H1 (cell line): Measurements from ENCODE around the gene RABL6. TPM values are rescaled to one million over a fixed set of nuclear protein-coding genes. Genes with fewer than 3 reads are reported as not detected.

ENCODE experiments used
- CTCF ChIA-PET: fragments of 300-600 bp; sonication (Branson Sonifier 250); formaldehyde crosslinking; loops from one replicate; lab custom pipeline; 2021; ENCODE audit not compliant: partially characterized antibody; lab: Charles Lee
- POLR2A ChIA-PET: fragments of 300-600 bp; sonication (Branson Sonifier 250); formaldehyde crosslinking; loops from one replicate; lab custom pipeline; 2021; ENCODE audit warnings: inconsistent platforms; ENCODE audit not compliant: partially characterized antibody; lab: Charles Lee
- DNase-seq, 2 experiments: peaks; one replicate each; pipeline versions ENCODE4 v3.0.0 to v3.0.0-alpha.2; 2010 to 2022; ENCODE audit warnings: low spot score in 2 of 2, low read depth in 1 of 2, mixed read lengths in 1 of 2
- FAIRE-seq: peaks from 2 replicates; lab custom pipeline; 2011; peaks lifted over from hg19 to GRCh38; lab: Jason Lieb, UNC
- H2AFZ ChIP-seq: 2 replicates; pipeline ENCODE4 v1.8.1; 2012; ENCODE audit warnings: low read length, inconsistent platforms
- H2AK5ac ChIP-seq: 2 replicates; pipeline ENCODE4 v1.6.1; 2013; ENCODE audit warnings: low read depth, low read length
- H2BK120ac ChIP-seq: replicated peaks from 2 replicates; pipeline ENCODE3; 2013; ENCODE audit warnings: low read depth, low read length, inconsistent platforms
- H2BK12ac ChIP-seq: 2 replicates; pipeline ENCODE4 v1.6.1; 2013; ENCODE audit warnings: low read depth, low read length
- H2BK15ac ChIP-seq: 2 replicates; pipeline ENCODE4 v1.6.1; 2013; ENCODE audit warnings: low read length
- H2BK20ac ChIP-seq: 2 replicates; pipeline ENCODE4 v1.6.1; 2013; ENCODE audit warnings: low read length
- H2BK5ac ChIP-seq: 2 replicates; pipeline ENCODE4 v1.6.1; 2013; ENCODE audit warnings: low read depth, low read length
- H3K14ac ChIP-seq: 2 replicates; pipeline ENCODE4 v1.6.1; 2013; ENCODE audit warnings: inconsistent platforms; ENCODE audit not compliant: insufficient read length
- H3K18ac ChIP-seq: 2 replicates; pipeline ENCODE4 v1.6.1; 2013; ENCODE audit warnings: low read length; ENCODE audit errors: extremely low read depth
- H3K23ac ChIP-seq: 2 replicates; pipeline ENCODE4 v1.6.1; 2013; ENCODE audit warnings: inconsistent platforms; ENCODE audit not compliant: insufficient read length
- H3K23me2 ChIP-seq: 2 replicates; pipeline ENCODE4 v1.6.1; 2013; ENCODE audit warnings: low read depth, low read length
- H3K27ac ChIP-seq: 2 replicates; pipeline ENCODE4 v1.6.1; 2011; ENCODE audit warnings: low read depth, low read length, inconsistent platforms
- H3K27me3 ChIP-seq, 4 experiments: replicated peaks in 1 of 4; 1 replicate in 1 of 4; 2 replicates in 3 of 4; pipeline versions ENCODE4 v1.6.1 to v1.8.1; 2011 to 2013; ENCODE audit warnings: low read length in 3 of 4, mild to moderate bottlenecking in 3 of 4, inconsistent platforms in 2 of 4, mixed read lengths in 2 of 4, moderate library complexity in 1 of 4; ENCODE audit not compliant: control insufficient read depth in 3 of 4, insufficient read depth in 3 of 4; ENCODE audit errors: extremely low read depth in 1 of 4
- H3K36me3 ChIP-seq, 4 experiments: 2 replicates each; pipeline versions ENCODE4 v1.6.1 to v1.8.1; 2011 to 2013; ENCODE audit warnings: mild to moderate bottlenecking in 4 of 4, low read length in 3 of 4, moderate library complexity in 2 of 4, control low read depth in 1 of 4, inconsistent platforms in 1 of 4; ENCODE audit not compliant: insufficient read depth in 4 of 4, control insufficient read depth in 2 of 4
- H3K4ac ChIP-seq: replicated peaks from 2 replicates; pipeline ENCODE3; 2013; ENCODE audit warnings: low read length, low read depth, mixed read lengths, inconsistent platforms; ENCODE audit not compliant: insufficient read length
- H3K4me1 ChIP-seq, 4 experiments: replicated peaks in 1 of 4; 1 replicate in 1 of 4; 2 replicates in 3 of 4; pipeline versions ENCODE4 v1.6.1 to v1.8.1; 2011 to 2013; ENCODE audit warnings: low read length in 3 of 4, inconsistent platforms in 2 of 4, mixed read lengths in 1 of 4; ENCODE audit not compliant: insufficient read depth in 4 of 4, control insufficient read depth in 3 of 4
- H3K4me2 ChIP-seq, 2 experiments: 2 replicates each; pipeline versions ENCODE4 v1.6.1 to v1.8.1; 2011 to 2013; ENCODE audit warnings: low read depth in 2 of 2, low read length in 2 of 2, control low read depth in 1 of 2, inconsistent platforms in 1 of 2, mild to moderate bottlenecking in 1 of 2; ENCODE audit not compliant: insufficient read depth in 1 of 2
- H3K4me3 ChIP-seq, 4 experiments: fragments of 200-600, 300-600 bp in 1 of 4; sonication (generic), shearing (Covaris generic), sonication (Bioruptor Twin) in 1 of 4; 2 replicates each; pipeline versions ENCODE4 v1.5.1 to v1.8.1; 2011 to 2016; ENCODE audit warnings: low read length in 4 of 4, low read depth in 3 of 4, control low read depth in 2 of 4, inconsistent platforms in 2 of 4, mild to moderate bottlenecking in 2 of 4, mixed read lengths in 1 of 4, moderate library complexity in 1 of 4; ENCODE audit not compliant: insufficient read depth in 2 of 4; ENCODE audit errors: extremely low read depth in 1 of 4
- H3K56ac ChIP-seq: replicated peaks from 2 replicates; pipeline ENCODE3; 2013; ENCODE audit warnings: low read depth, mild to moderate bottlenecking, mixed read lengths, low read length, inconsistent platforms; ENCODE audit not compliant: insufficient read length
- H3K79me1 ChIP-seq: 2 replicates; pipeline ENCODE4 v1.6.1; 2013; ENCODE audit warnings: low read depth, low read length, control low read depth
- H3K79me2 ChIP-seq, 2 experiments: 2 replicates each; pipeline versions ENCODE4 v1.6.1 to v1.8.1; 2012 to 2013; ENCODE audit warnings: low read length in 2 of 2, mild to moderate bottlenecking in 2 of 2, inconsistent platforms in 1 of 2; ENCODE audit not compliant: insufficient read depth in 2 of 2, control insufficient read depth in 1 of 2
- H3K9ac ChIP-seq, 4 experiments: replicated peaks in 1 of 4; 1 replicate in 1 of 4; 2 replicates in 3 of 4; pipeline versions ENCODE4 v1.6.1 to v1.8.1; 2011 to 2013; ENCODE audit warnings: low read depth in 3 of 4, low read length in 3 of 4, control low read depth in 2 of 4, mild to moderate bottlenecking in 2 of 4, moderate library complexity in 2 of 4, inconsistent platforms in 1 of 4; ENCODE audit errors: extremely low read depth in 1 of 4
- H3K9me3 ChIP-seq, 2 experiments: 2 replicates each; pipeline versions ENCODE4 v1.6.1 to v1.8.1; 2012 to 2013; ENCODE audit warnings: mild to moderate bottlenecking in 2 of 2, moderate library complexity in 2 of 2, control low read depth in 1 of 2, inconsistent platforms in 1 of 2, low read depth in 1 of 2, low read length in 1 of 2, mixed read lengths in 1 of 2; ENCODE audit not compliant: insufficient read depth in 2 of 2
- H4K20me1 ChIP-seq, 2 experiments: replicated peaks in 1 of 2; 2 replicates each; pipeline versions ENCODE3 to v1.8.1; 2011 to 2013; ENCODE audit warnings: inconsistent platforms in 2 of 2, low read length in 2 of 2, mild to moderate bottlenecking in 1 of 2; ENCODE audit not compliant: insufficient read depth in 2 of 2, control insufficient read depth in 1 of 2
- H4K5ac ChIP-seq: 2 replicates; pipeline ENCODE4 v1.6.1; 2013; ENCODE audit warnings: low read length, low read depth, mixed read lengths, inconsistent platforms; ENCODE audit not compliant: insufficient read length
- H4K8ac ChIP-seq: 2 replicates; pipeline ENCODE4 v1.8.0; 2013; ENCODE audit warnings: mild to moderate bottlenecking, moderate library complexity, low read length, inconsistent platforms; ENCODE audit not compliant: insufficient read depth; ENCODE audit errors: extremely low read depth
- H4K91ac ChIP-seq: replicated peaks from 2 replicates; pipeline ENCODE3; 2013; ENCODE audit warnings: low read length, mixed read lengths, inconsistent platforms; ENCODE audit not compliant: insufficient read length
- FOSL1 ChIP-seq: IDR thresholded peaks from 2 replicates; pipeline ENCODE4 v1.6.1; 2011; ENCODE audit warnings: mild to moderate bottlenecking, low read depth, low read length, moderate library complexity; ENCODE audit not compliant: insufficient read depth
- SIN3A ChIP-seq, 2 experiments: IDR thresholded peaks in 1 of 2; conservative IDR thresholded peaks in 1 of 2; 2 replicates each; pipeline ENCODE4 v1.6.1; 2011 to 2012; ENCODE audit warnings: low read length in 2 of 2, improper control_type of control experiment in 1 of 2, low read depth in 1 of 2, mild to moderate bottlenecking in 1 of 2
- WGBS, 2 experiments: shearing (Covaris generic) in 1 of 2; methylation state at CpG; one replicate each; pipeline versions ENCODE4 v1.1.6 to v1.1.7; 2013 to 2015; ENCODE audit warnings: low lambda C conversion rate in 2 of 2, mixed read lengths in 2 of 2, inconsistent platforms in 1 of 2, low coverage in 1 of 2, missing lambda C conversion rate in 1 of 2; ENCODE audit not compliant: insufficient replicate concordance in 2 of 2, insufficient coverage in 1 of 2, insufficient read length in 1 of 2; ENCODE audit errors: extremely low coverage in 1 of 2, missing lambda C conversion rate in 1 of 2; 5-methylcytosine and 5-hydroxymethylcytosine counted together
- polyA plus RNA-seq, 7 experiments: library from polyadenylated mRNA; depleted of rRNA in 3 of 7; stranded (reverse) in 5 of 7; unstranded in 2 of 7; fragments of >200 nt in 5 of 7; fragments of 200-250 nt in 2 of 7; gene quantifications; 1 replicate in 5 of 7; 2 replicates in 1 of 7; 4 replicates in 1 of 7; pipeline versions ENCODE4 v1.2.1 to v1.2.3, GENCODE V29; 2011 to 2013; ENCODE audit warnings: missing spikeins in 2 of 7, mixed read lengths in 2 of 7
- total RNA-seq: library from RNA; stranded (reverse); fragmentation: NEBNext Ultra II Directional; extraction: Animal tissue kit (Norgen Biotek cat#: 25700); gene quantifications from 2 replicates; pipeline ENCODE4 v1.2.1, GENCODE V29; 2021

Gene RABL6
- total and polyA plus RNA-seq, 2 of the 8 experiments (the other 6 are each of a cell fraction or from before 2014, with no cell fraction given) = 70.1 to 130 TPM

- CTCF ChIA-PET = interaction anchor here (0.5 to 5.2 kb wide), 11 partner anchors 12 to 266 kb away, joined by 3 to 35 read pairs (median 4); partner anchors contain the start of genes AJM1 and SAPCD2
- no peak overlapping the region for H3K4me2 ChIP-seq
- H3K4me3 ChIP-seq = no peak overlapping the region
- H4K20me1 ChIP-seq = peaks cover 0 to 5% of the 10 kb centered on the region in 2 experiments
- 93% methylated on average over 22 of the region's 22 CpGs; no CpG with 5 or more reads in 1 of the 2 experiments for WGBS, 2 experiments
- no peak overlapping the region for H2BK120ac ChIP-seq
- FAIRE-seq (no peak), DNase-seq (no peak)
- H4K8ac ChIP-seq = peak overlapping the region; percentile 57; the same call in 1 of the 2 replicates
- H2AFZ ChIP-seq = no peak overlapping the region
- no peak overlapping the region for H2BK15ac ChIP-seq
- no peak overlapping the region for H2AK5ac ChIP-seq
- H2BK12ac ChIP-seq = 0 out of 2 replicates have a peak overlapping the region, but pooled peaks have one; percentile 39
- peaks cover 0 to 27% (median 14%) of the 10 kb centered on the region in 4 experiments; a peak in 5 of 7 replicates for H3K27me3 ChIP-seq
- peaks cover 0 to 6% of the 10 kb centered on the region in 2 experiments; a peak in 2 of 4 replicates for H3K79me2 ChIP-seq
- H3K56ac ChIP-seq = no peak overlapping the region
- peaks cover 21% of the 10 kb centered on the region; the same call in 1 of the 2 replicates for H3K23me2 ChIP-seq
- no peaks in the 10 kb centered on the region for H3K36me3 ChIP-seq
- H3K27ac ChIP-seq = no peak overlapping the region
- no peak overlapping the region for H3K9ac ChIP-seq
- H4K91ac ChIP-seq = no peak overlapping the region
- H3K79me1 ChIP-seq = no peaks in the 10 kb centered on the region
- no peak overlapping the region for H2BK20ac ChIP-seq
- H3K4ac ChIP-seq = no peak overlapping the region
- no peak overlapping the region for H3K14ac ChIP-seq
- H3K23ac ChIP-seq = no peak overlapping the region
- no peak overlapping the region for H4K5ac ChIP-seq
- POLR2A ChIA-PET = interaction anchor here (1.1 to 7.8 kb wide), 3 partner anchors 9 to 38 kb away, joined by 3 to 96 read pairs (median 3); partner anchors contain the start of gene AJM1
- H3K18ac ChIP-seq = no peak overlapping the region
- no peak overlapping the region for H2BK5ac ChIP-seq
- H3K9me3 ChIP-seq = no peaks in the 10 kb centered on the region
- peaks cover 0 to 20% (median 12%) of the 10 kb centered on the region in 4 experiments; a peak in 6 of 7 replicates for H3K4me1 ChIP-seq
- TF ChIP-seq FOSL1 = no peak
- no peak for TF ChIP-seq SIN3A (conservative IDR thresholded peaks at IDR 0.05 in 1 of 2, IDR thresholded peaks at IDR 0.05 in 1 of 2; ENCODE audit: low read depth in 1 of 2, low read length in 2 of 2)
These were observed 3.9 kb upstream of the RABL6 start for GRCh38 chr9:136803551-136804508.
